ENCODE results near the gene SYT14.
"Not testable (repeated sequence)": the region's sequence is repeated elsewhere in the genome, so short reads cannot be mapped to it uniquely, and the experiment has no call there.

SYT14 gene

DNA sequence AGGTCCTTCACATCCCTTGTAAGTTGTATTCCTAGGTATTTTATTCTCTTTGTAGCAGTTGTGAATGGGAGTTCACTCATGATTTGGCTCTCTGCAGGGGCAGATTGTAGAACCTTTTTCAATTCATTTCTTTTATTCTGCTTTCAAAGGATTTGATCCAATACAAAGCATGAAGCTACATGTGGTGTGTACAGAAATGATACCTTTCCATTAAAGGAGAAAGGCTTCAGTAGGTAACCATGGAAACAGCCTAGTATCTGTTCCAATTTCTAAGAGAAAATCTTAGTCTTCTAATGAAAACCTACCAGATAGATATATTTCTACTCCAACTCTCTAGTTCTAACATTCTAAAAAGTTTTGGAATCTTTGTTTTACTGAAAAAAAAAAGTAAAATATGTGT is 105.0 kb downstream of the SYT14 start:
- DNase-seq: no peak

DNA sequence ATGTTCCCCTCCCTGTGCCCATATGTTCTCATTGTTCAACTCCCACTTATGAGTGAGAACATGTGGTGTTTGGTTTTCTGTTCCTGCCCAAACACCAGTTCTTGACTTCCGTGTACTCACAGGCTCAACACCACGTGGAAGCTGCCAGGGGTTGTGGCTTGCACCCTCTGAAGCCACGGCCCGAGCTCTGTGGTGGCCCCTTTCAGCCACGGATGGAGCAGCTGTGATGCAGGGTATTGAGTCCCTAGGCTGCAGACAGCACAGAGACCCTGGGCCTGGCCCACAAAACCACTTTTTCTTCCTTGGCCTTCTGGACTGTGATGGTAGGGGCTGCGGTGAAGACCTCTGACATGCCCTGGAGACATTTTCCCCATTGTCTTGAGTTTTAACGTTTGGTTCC is 111.6 kb downstream of the SYT14 start:
- DNase-seq: no peak

DNA sequence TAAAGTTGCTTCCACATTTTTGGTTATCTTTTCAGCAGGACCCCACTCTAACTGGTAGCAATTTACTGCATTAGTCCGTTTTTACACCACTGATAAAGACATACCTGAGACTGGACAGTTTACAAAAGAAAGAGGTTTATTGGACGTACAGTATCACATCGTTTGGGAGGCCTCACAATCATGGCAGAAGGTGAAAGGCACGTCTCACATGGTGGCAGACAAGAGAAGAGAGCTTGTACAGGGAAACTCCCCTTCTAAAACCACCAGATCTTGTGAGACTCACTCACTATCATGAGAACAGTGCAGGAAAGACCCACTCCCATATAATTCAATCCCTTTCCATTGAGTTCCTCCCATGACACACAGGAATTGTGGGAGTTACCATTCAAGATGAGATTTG is 112.5 kb downstream of the SYT14 start:
- DNase-seq: not testable (repeated sequence)

DNA sequence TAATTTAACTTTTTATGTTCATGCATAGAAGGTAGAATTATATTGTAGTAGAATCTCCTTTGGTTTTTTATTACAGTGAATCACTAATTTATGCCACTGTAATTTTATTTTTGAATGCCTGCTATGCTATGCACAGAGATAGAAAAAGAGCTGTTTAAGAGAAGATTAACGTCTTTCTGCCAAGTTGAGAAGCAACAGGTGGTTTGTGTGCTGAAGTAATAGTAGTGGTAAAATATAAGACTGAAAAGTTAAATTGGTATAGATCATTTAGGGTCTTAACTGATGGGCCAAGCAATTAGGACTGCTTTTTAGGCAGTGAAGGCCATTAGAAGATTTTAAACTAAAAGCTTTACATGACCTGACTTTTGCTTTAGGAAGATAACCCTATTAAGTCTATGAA is 115.1 kb downstream of the SYT14 start:
- DNase-seq: no peak

DNA sequence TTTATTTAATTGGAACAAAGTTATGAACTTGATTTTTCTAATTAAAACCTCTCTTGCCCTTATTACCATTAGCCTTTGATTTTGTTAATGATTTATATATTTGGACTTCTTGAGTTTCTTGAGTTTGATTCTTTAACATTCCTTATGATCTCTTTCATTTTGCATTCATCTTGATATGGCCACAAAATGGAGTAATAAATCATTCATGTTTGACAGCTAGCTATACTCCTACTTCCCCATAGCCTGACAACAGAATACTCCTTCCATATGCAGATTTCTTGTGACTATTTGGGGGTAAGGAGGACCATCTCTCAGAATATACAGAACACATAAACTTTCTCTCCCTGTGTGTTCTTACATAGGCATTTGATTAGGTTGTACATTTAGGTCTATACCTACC is 119.6 kb downstream of the SYT14 start:
- no peak for DNase-seq

DNA sequence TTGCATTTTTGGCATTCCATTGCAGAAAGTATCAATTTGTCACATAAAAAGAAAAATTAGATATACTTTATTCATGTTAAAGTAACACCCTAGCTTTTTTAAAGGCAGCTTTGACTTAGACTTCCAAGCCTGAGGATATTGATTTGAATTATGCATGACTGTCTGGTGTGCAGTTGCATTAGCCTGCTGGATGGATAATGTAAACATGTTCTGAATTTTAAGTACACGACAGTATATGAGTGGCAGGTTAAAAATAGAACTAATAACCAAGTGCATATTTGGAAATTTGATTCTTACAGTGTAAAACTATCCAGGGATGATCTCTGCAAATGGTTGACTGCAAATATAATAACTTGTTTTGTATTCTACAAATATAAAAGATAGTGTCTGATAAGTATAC is 124.0 kb downstream of the SYT14 start:
- DNase-seq: no peak

DNA sequence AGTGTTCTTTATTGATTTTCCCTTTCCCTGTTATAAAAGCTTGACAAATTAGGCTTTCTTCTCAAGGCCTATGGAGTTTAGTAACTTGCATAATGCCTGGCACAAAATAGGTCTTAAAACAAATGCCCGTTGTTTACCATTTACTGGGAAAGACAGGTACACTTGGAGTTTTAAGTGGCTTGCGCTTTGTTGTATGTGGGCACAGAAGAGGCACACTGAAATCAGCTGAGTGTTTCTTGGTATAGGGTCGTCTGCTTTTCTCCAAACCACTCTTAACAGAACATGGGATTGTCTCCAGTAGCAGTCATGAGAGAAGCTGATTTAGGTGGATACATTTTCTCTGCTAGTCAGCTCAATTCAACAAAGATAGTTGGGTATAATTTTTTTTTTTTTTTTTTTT is 132.5 kb downstream of the SYT14 start:
- DNase-seq: no peak

DNA sequence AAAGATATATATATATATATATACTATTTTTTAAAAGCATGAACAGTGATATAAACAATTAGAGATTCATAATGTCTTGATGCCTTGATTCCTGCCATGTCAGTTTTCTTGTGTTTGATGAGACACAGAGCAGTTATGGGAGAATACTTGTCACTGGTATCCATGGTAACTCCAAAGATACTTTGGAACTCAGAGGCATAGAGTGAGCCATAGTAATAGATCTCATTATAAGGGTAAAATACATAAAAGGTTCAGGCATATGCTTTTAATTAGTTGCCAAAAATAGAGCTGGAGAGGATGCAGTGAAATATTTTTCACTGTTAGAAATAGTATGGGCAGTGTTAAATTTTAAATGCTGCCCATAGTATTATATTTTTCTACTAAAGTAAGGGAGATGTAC is 134.1 kb downstream of the SYT14 start:
- no peak for DNase-seq

DNA sequence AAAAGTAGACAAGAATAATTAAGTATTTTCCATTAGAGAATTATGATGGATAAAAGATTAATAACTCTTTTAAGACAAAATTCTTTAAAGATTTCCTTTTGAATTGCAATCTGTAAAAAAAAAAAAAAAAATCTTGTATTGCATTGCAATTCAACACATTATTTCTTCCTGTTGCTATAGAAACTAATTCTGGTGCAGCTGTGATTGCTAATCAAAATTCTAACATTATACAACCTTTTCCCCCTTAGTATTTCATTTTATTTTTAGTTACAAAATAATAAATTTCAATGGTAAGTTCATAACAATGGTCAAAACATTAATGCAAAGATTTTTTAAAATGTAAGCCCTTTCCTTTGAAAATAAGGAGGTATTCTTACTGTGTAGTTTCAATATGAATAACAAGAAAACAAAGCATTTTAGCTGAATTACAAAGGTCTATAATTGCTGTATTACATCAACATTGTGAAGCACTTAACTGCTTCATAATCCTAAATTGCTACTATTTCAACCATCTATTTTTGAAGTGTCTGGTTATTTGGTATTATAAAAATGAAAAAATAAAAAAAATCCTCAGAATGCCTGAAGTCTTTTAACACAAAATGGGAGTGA is 135.0 kb downstream of the SYT14 start:
- no peak for DNase-seq

DNA sequence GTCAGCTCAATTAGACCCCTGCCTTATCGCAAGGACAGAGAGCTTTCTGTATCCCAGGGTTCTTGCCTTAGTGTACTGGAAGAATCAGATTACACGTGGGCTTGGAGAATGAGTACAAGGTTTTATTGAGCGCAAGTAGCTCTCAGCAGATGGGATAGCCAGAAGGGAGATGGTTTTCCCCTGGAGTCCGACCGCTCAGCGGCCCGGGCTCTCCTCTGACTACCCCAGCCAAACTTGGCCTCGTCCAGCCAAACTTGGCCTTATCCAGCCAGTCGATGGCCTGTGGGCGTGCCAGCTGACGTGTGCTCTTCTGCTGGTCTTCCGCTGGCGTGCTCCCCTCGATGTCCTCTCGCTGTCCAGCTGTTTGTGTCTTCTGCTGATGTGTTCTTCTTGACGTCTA is 136.9 kb downstream of the SYT14 start:
- DNase-seq: no peak

DNA sequence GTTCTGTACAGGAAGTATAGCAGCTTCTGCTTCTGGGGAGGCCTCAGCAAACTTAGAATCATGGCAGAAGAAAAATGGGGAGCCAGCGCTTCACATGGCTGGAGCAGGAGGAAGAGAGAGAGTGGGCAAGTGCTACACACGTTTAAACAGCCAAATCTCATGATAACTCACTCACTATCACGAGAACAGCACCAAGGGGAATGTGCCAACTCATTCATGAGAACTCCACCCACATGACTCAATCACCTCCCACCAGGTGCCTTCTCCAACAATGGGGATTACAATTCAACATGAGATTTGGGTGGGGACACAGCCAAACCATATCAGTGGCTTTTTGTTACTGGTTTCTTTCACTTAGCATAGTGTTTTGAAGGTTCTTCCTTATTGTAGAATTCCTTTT is 138.6 kb downstream of the SYT14 start:
- no peak for DNase-seq

DNA sequence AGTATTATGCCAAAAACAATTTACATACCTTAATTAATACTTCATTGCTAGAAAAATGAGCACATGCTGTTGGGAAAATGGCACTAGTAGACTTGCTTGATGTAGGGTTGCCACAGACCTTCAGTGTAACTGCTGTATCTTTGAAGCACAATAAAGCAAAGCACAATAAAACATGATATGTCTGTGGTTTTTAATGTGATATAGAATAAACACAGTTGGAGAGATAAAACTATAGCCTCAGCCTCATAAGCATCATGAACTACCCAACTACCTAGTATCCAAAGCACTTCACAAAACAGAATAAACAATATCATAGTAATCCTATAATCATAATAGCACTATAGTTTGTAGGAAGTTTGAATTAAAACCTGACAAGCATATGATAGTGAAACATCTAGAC is 143.5 kb downstream of the SYT14 start:
- no peak for DNase-seq

DNA sequence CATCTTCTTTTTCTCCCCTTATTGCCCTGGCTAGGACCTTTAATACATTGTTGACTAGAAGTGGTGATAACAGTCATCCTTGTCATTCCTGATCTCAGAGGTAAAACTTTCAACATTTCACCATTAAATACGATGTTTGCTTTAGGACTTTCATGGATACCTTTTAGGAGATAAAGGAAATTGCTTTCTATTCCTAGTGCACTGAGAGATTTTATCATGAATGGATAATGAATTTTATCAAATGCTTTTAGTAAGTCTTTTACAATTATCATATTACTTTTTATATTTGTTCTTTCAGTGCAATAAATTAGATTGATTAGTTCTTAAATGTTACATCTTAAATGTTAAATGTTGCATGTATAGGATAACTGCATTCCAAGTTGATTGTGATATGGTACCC is 147.3 kb downstream of the SYT14 start:
- no peak for DNase-seq

DNA sequence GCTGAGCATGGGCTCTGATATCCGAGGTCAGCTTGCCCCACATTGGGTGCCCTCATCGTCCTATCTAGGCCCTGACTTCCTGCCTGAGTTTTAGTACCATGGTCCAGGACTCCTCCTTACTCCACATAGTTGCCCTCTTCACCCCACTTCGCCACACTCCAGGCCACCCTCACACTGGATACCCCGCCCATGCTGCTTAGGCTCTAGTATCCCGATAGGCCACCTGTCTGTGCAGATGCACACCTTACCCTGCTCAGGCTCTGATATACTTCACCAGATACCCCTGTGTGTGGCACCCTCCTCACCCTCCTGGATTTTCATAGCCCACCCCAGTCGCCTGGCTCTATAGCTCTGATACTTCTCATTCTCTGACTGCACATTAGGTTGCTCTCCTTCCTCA is 149.0 kb downstream of the SYT14 start:
- DNase-seq: no peak

DNA sequence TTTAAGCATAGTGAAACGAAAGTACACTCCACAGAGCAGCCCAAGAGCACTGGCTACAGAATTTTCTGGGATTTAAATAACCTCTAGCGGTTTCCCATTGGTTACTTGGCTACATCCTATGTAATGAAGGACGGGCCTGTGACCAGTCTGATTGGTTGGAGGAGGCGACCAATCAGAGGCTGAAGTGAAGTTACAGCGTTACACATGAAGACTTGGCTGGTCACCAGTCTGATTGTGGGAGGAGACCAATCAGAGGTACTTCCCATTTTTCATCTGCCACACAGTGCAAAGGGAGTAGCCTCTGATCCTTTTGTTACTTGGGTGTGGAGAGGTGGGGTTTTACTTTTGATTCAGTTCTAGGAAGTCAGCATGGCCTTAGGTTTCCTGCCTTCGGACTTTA is 151.8 kb downstream of the SYT14 start:
- DNase-seq: no peak

DNA sequence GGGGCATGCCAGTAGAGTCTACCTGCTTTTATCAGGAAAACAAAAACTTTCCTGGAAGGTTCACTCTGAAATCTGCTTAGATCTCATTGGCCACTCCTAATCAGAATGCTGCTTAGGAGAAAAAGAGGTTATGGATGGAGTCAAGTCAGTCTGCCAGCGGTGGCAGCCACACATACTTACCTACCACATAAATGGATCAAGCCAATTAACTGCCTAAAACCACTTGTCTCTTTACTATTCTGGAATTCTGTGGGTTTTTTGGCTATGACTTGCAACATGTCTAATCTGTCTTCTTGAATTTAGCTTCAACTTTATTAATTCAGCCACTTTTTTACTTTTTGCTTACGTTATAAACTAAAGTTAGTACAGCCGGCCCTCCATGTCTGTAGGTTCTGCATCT is 154.3 kb downstream of the SYT14 start:
- no peak for DNase-seq

DNA sequence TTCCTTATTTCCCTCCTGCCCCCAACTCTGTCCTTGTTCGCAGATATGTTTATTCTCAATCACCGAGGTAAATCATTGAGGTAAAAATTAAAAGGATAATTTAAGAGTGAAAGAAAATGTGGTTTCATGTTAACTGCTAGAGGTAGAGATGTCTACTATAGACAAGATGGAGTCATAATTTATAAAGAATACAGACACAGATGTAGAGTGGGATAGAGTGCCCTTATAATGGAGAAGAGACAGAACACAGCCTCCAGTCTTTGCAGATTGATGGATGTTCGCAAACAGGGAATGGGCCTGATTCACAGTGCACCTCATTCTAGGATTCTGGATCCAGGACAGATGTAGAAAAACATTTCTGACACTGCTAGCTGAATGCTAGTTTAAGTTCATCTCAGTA is 155.4 kb downstream of the SYT14 start:
- no peak for DNase-seq

DNA sequence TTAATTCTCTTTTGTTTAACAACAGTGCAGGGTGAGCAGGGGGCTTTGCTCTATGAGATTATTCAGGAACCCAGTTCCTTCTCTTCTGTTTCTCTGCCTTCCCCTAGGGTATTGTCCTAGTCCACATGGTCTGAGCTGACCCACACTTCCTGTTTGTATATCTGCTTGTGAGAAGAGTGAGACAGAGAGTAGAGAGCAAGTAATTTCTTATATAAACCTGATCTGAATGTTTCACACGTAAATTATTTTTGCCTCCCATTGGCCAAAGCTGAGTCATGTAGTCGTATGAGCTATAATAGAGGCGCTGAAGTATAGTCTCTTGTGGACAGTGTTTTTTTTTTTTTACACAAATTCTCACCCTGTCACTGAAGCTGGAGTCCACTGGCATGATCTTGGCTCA is 160.3 kb downstream of the SYT14 start:
- DNase-seq: no peak

DNA sequence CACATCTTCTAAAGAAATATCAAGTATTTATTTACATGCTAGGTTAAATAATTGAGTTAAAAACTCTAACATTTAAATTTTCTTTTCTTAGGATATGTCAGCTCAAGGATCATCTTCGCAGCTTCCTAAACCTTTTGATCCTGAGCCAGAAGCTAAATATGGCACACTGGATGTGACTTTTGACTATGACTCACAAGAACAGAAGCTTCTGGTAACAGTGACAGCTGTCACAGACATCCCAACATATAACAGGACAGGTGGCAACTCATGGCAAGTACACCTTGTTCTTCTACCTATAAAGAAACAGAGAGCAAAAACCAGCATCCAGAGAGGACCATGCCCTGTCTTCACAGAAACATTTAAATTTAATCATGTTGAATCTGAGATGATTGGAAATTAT is 161.9 kb downstream of the SYT14 start:
- DNase-seq: no peak

DNA sequence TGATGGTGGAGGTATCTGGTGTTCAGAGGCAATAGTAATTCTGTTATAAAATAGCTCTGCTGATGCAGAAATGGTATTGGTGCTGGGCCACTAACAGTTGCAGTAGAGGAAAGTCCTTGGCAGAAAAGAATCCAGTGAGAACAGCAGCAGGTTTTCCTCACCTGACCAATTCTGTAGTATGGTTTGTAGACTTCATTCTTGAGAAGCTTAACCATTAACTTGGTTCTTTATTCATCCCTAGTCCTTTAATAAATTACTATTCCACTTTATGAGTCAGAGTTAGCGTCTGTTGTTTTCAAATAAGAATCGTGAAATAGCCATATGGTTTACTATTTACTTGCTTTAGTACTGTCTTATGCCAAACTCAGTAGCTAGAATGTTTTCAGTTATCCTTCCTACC is 166.1 kb downstream of the SYT14 start:
- no peak for DNase-seq

DNA sequence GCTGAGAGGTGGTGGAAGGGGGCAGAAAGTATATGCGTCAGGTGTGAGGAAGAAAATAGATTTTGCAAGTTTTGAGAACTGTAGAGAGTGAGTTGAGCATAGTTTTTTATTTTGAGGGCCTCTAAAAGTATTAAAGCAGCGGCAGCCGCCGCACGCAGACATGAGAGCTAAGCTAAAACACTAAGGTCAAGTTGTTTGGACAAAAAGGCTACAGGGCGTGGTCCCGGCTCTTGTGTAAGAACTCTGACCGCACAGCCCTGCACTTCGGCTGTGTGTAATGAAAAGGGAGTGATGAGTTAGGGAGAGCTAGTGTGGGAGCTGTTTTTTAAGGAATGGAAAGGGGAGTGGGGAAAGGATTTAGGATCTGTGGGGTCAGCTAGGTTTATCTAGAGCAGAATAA is 174.9 kb downstream of the SYT14 start:
- DNase-seq: not testable (repeated sequence)

DNA sequence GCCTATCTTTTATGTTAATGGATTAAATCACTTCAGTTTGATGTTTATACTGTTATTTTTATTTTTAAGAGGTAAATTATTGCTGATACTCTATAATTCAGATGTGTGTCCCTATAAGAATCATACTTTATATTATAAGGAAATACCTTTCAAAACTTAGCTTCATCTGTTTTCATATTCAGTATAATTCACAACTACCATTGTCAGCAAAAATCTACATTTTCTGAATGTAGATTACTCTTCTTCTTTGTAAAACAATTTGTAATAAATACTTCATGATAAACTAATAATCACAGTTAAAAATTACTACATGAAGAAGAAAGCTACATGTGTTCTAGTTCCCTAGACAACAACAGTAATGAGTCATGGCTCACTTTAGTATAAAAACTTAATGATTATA is 179.2 kb downstream of the SYT14 start:
- DNase-seq: no peak

DNA sequence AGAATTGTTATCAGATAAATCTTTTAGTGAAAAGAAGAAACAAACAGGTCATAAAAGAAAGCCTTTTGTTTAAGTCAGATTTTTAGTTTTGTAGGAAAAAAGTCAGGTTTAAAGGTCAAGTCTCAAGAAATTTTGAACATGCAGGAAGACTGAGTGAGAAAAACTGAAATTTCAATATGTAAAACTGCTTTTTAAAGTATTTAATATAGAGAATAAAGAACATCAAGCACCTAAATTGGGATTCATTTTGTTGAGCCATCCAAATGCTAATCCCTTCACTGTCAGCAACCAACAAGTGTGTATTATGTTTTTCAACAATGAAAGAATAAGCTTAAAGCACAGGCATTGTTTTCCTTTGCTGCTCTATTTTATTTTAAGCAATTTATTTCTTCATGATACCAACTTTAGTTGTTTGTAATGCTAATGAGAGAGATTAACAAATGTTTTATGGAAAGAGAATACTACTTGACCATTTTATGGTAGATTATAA is 179.7 kb downstream of the SYT14 start:
- no peak for DNase-seq

DNA sequence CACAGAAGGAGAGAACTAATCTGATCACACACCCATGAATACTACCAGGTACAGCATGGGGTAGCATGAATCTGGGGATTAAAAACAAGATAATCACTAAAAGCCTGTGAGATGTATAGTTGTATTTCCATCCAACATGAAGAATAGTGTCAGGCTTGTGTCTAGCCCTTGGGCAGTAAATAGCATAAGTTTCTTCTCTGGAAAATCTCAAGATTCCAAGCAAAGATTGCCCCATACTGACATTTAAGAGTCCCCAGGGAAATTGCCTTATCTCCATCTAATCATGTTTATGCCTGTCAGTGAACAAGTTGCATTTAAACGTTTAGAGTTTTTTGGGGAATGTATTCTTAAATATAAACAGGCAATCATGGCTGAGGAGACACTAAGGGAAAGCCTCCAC is 185.4 kb downstream of the SYT14 start:
- DNase-seq: no peak

DNA sequence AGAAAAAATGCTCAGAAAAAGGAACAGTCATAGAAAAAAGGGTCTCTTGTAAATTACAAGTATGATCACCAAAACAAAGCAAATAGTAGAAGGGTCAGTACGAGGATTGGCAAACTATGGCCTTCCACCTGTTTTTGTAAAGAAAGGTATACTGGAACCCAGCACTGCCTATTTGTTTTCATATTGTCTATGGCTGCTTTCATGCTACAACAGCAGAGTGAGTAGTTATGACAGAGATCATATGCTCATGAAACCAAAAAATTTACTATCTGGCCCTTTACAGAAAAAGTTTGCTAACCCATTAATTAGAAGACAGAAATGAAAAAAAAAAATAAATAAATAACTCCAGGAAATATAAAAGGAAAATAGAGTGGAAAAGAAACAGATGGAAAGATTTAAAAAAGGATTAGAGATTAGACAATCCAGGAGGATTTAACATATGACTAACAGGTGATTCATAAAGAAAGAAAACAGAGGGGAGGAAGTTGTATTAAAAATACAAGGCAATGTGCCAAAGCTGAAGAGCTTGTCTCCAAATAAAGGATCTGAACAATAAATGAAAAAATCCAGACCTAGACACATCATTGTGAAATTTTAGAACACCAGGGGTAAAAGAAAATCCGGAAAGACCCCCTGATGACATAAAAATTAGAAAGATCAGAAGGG is 186.0 kb downstream of the SYT14 start:
- DNase-seq: no peak

Measured in cortex of kidney (tissue), 1 donor.